ELR (cell line): Measurements from ENCODE around the gene IL1F10.

Experiments
- DNase-seq: peaks from one replicate; pipeline ENCODE4 v3.0.0-alpha.2; 2015; ENCODE audit warnings: low read depth

Gene IL1F10

GRCh38 chr2:113058998-113059960 lies 8.5 kb upstream of the IL1F10 start, which contains the start of gene IL36RN:
TSS of gene IL36RN (plus strand) at chr2:113059198. CDS start at chr2:113059439, 241 bp downstream.
- DNase-seq, result no peak

- no peak for DNase-seq
Observed at GRCh38 chr2:113060396-113060795, 7.4 kb upstream of the IL1F10 start.

GRCh38 chr2:113060796-113061195 lies 7.0 kb upstream of the IL1F10 start:
- no peak for DNase-seq

- no peak for DNase-seq
Observed at GRCh38 chr2:113061241-113061640, 6.5 kb upstream of the IL1F10 start.

- no peak for DNase-seq
Observed at GRCh38 chr2:113061896-113062770, 5.6 kb upstream of the IL1F10 start.

- DNase-seq, result no peak
Observed at GRCh38 chr2:113064281-113064680, 3.5 kb upstream of the IL1F10 start.

GRCh38 chr2:113064898-113065297 lies 2.9 kb upstream of the IL1F10 start:
- DNase-seq, result no peak

GRCh38 chr2:113068249-113068648 lies 479 bp downstream of the IL1F10 start:
- DNase-seq, result no peak

- DNase-seq, result no peak
Observed at GRCh38 chr2:113068706-113069485, 1.1 kb downstream of the IL1F10 start.

GRCh38 chr2:113069676-113070605 lies 2.2 kb downstream of the IL1F10 start:
- DNase-seq, result no peak

- DNase-seq, result no peak
Observed at GRCh38 chr2:113070606-113070975, 2.8 kb downstream of the IL1F10 start.

- DNase-seq, result no peak
Observed at GRCh38 chr2:113072584-113072983, 4.8 kb downstream of the IL1F10 start.

- DNase-seq, result no peak
Observed at GRCh38 chr2:113073325-113073834, 5.6 kb downstream of the IL1F10 start.

GRCh38 chr2:113075030-113075429 lies 7.3 kb downstream of the IL1F10 start:
- DNase-seq, result no peak

- no peak for DNase-seq
Observed at GRCh38 chr2:113075600-113075999, 7.8 kb downstream of the IL1F10 start.

- DNase-seq, result no peak
Observed at GRCh38 chr2:113076954-113077669, 9.3 kb downstream of the IL1F10 start.

- peak; percentile 53 for DNase-seq
Observed at GRCh38 chr2:113077921-113078320, 10.2 kb downstream of the IL1F10 start.

GRCh38 chr2:113078350-113078839 lies 10.6 kb downstream of the IL1F10 start:
- peak; percentile 66 for DNase-seq

GRCh38 chr2:113079131-113079530 lies 11.4 kb downstream of the IL1F10 start:
- no peak for DNase-seq

- DNase-seq, result peak; percentile 40
Observed at GRCh38 chr2:113080134-113080533, 12.4 kb downstream of the IL1F10 start.
